BLaER1 treated with 17β-estradiol and CSF1 and Interleukin-3, amounts not matched to agents 10 nM and 100 nM (cell line): ENCODE data around the gene MRPL21.

Experiments used
- H3K27ac ChIP-seq, 11 experiments: shearing (Covaris generic); formaldehyde crosslinking; 2 replicates each; pipeline ENCODE4 v1.8.1; 2022
- H3K27me3 ChIP-seq, 11 experiments: shearing (Covaris generic); formaldehyde crosslinking; 2 replicates each; pipeline ENCODE4 v1.8.1; 2022
- H3K36me3 ChIP-seq, 11 experiments: shearing (Covaris generic); formaldehyde crosslinking; 2 replicates each; pipeline ENCODE4 v1.8.1; 2022
- H3K4me1 ChIP-seq, 10 experiments: shearing (Covaris generic); formaldehyde crosslinking; 2 replicates each; pipeline ENCODE4 v1.8.1; 2022
- H3K4me2 ChIP-seq, 11 experiments: shearing (Covaris generic); formaldehyde crosslinking; 2 replicates each; pipeline ENCODE4 v1.8.1; 2022
- H3K4me3 ChIP-seq, 10 experiments: shearing (Covaris generic); formaldehyde crosslinking; 2 replicates each; pipeline ENCODE4 v1.8.1; 2022
- H3K9ac ChIP-seq, 11 experiments: shearing (Covaris generic); formaldehyde crosslinking; 2 replicates each; pipeline ENCODE4 v1.8.1; 2022
- H3K9me3 ChIP-seq, 11 experiments: shearing (Covaris generic); formaldehyde crosslinking; replicated peaks in 1 of 11; 2 replicates each; pipeline ENCODE4 v1.8.1; 2022
- H4K20me1 ChIP-seq, 11 experiments: shearing (Covaris generic); formaldehyde crosslinking; 2 replicates each; pipeline ENCODE4 v1.8.1; 2022
- Cebpa-rat ChIP-seq, 11 experiments: shearing (Covaris generic); IDR thresholded peaks; 2 replicates each; pipeline ENCODE4 v1.8.1; 2022

Gene MRPL21

DNA sequence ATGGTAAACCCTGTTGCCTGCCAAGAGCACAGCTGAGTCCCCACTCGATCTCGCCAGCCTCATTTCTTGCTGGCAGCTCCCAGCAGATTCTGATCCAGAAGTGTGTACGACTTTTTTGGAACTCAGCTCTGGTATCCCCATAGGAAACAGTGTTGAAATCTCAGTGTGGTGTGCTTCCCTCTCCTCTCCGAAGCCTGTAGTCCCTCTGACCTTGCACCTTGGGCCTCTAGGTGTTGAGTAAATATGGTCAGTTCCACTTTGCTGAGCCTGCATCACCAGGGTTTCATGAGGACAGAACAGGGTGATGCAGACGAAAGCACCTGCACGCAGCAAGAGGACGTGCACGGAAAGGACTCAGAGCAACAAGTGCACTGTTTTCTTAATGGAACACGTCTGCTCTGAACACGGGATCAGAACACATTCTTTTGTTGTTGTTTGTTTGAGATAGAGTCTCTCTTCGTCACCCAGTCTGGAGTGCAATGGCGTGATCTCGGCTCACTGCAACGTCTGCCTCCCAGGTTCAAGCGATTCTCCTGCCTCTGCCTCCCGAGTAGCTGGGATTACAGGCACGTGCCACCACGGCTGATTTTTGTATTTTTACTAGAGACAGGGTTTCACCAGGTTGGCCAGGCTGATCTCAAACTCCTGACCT lies 58.2 kb downstream of the MRPL21 start:
- no peak overlapping the region for H3K4me3 ChIP-seq
- no peaks in the 10 kb centered on the region; a peak in 1 of 22 replicates for H4K20me1 ChIP-seq
- H3K36me3 ChIP-seq: no peaks in the 10 kb centered on the region
- TF ChIP-seq Cebpa-rat (IDR thresholded peaks at IDR 0.05): no peak
- H3K27me3 ChIP-seq: peaks cover 0 to 34% (median 0%) of the 10 kb centered on the region in 11 experiments; a peak in 7 of 22 replicates
- H3K4me2 ChIP-seq: peak overlapping the region in 5 of 11 experiments; percentile 95 to 99 (median 99); a peak in 8 of 22 replicates
- peaks cover 22 to 46% (median 40%) of the 10 kb centered on the region in 10 experiments for H3K4me1 ChIP-seq
- H3K27ac ChIP-seq: no peak overlapping the region
- H3K9me3 ChIP-seq: no peaks in the 10 kb centered on the region
- H3K9ac ChIP-seq: no peak overlapping the region

DNA sequence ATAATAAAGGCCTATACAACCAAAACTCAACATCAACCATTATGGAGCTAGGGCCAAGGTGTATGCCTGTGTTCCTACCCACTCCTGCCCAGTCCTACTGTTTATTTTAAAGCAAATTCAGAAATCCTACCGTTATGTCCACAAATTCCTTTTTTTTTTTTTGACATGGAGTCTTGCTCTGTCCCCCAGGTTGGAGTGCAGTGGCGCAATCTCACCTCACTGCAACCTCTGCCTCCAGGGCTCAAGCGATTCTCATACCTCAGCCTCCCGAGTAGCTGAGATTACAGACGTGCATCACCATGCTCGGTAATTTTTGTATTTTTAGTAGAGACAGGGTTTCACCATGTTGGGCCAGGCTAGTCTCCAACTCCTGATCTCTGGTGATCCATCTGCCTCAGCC lies 58.8 kb downstream of the MRPL21 start:
- Histone ChIP-seq H3K27me3 (peaks cover 0 to 34% (median 0%) of the 10 kb centered on the region in 11 experiments; a peak in 7 of 22 replicates), H3K9me3 (no peaks in the 10 kb centered on the region), H3K9ac (no peak overlapping the region), H3K4me1 (peaks cover 29 to 52% (median 47%) of the 10 kb centered on the region in 10 experiments), H4K20me1 (peaks cover 0 to 5% (median 0%) of the 10 kb centered on the region in 11 experiments; a peak in 3 of 22 replicates), H3K4me2 (peak overlapping the region in 9 of 11 experiments; percentile 95 to 99 (median 98); a peak in 16 of 22 replicates), H3K4me3 (peak overlapping the region in 1 of 10 experiments; percentile 84; a peak in 1 of 20 replicates), H3K36me3 (no peaks in the 10 kb centered on the region), H3K27ac (no peak overlapping the region)
- TF ChIP-seq Cebpa-rat (IDR thresholded peaks at IDR 0.05): no peak

GRCh38 chr11:68844376-68844775 lies 59.3 kb downstream of the MRPL21 start:
- H3K4me1 ChIP-seq: peaks cover 33 to 57% (median 51%) of the 10 kb centered on the region in 10 experiments
- no peaks in the 10 kb centered on the region for H3K36me3 ChIP-seq
- peak overlapping the region in 3 of 11 experiments; percentile 2 to 96 (median 52); a peak in 2 of 22 replicates for H3K27ac ChIP-seq
- peak overlapping the region; percentile 62 to 84 (median 72); a peak in 19 of 20 replicates for H3K4me3 ChIP-seq
- peaks cover 0 to 34% (median 0%) of the 10 kb centered on the region in 11 experiments; a peak in 7 of 22 replicates for H3K27me3 ChIP-seq
- no peak for TF ChIP-seq Cebpa-rat (IDR thresholded peaks at IDR 0.05)
- H4K20me1 ChIP-seq: peaks cover 0 to 9% (median 0%) of the 10 kb centered on the region in 11 experiments; a peak in 3 of 22 replicates
- H3K9ac ChIP-seq: peak overlapping the region in 9 of 11 experiments; percentile 30 to 88 (median 84); a peak in 14 of 22 replicates
- peak overlapping the region; percentile 95 to 99 (median 98) for H3K4me2 ChIP-seq
- no peaks in the 10 kb centered on the region for H3K9me3 ChIP-seq

GRCh38 chr11:68843703-68844312 lies 59.8 kb downstream of the MRPL21 start:
- Histone ChIP-seq H3K9me3 (no peaks in the 10 kb centered on the region), H3K27me3 (peaks cover 0 to 34% (median 0%) of the 10 kb centered on the region in 11 experiments; a peak in 7 of 22 replicates), H3K4me1 (peaks cover 34 to 57% (median 51%) of the 10 kb centered on the region in 10 experiments), H4K20me1 (peaks cover 0 to 10% (median 0%) of the 10 kb centered on the region in 11 experiments; a peak in 3 of 22 replicates), H3K4me3 (peak overlapping the region; percentile 62 to 84 (median 72)), H3K27ac (peak overlapping the region in 5 of 11 experiments; percentile 2 to 96 (median 38); a peak in 8 of 22 replicates), H3K4me2 (peak overlapping the region; percentile 95 to 99 (median 98)), H3K9ac (peak overlapping the region in 10 of 11 experiments; percentile 30 to 88 (median 68); a peak in 18 of 22 replicates), H3K36me3 (no peaks in the 10 kb centered on the region)
- TF ChIP-seq Cebpa-rat (IDR thresholded peaks at IDR 0.05): no peak

GRCh38 chr11:68843052-68843561 lies 60.5 kb downstream of the MRPL21 start:
- Histone ChIP-seq H3K27ac (peak overlapping the region in 7 of 11 experiments; percentile 2 to 96 (median 19); a peak in 9 of 22 replicates), H3K9me3 (no peaks in the 10 kb centered on the region), H3K36me3 (no peaks in the 10 kb centered on the region), H3K4me1 (peaks cover 40 to 64% (median 58%) of the 10 kb centered on the region in 10 experiments), H3K9ac (peak overlapping the region; percentile 24 to 88 (median 84); a peak in 18 of 22 replicates), H3K27me3 (peaks cover 0 to 34% (median 0%) of the 10 kb centered on the region in 11 experiments; a peak in 7 of 22 replicates), H3K4me3 (peak overlapping the region; percentile 62 to 84 (median 72)), H3K4me2 (peak overlapping the region; percentile 95 to 99 (median 98)), H4K20me1 (peaks cover 0 to 10% (median 0%) of the 10 kb centered on the region in 11 experiments; a peak in 3 of 22 replicates)
- no peak for TF ChIP-seq Cebpa-rat (IDR thresholded peaks at IDR 0.05)

- H3K27ac ChIP-seq: peak overlapping the region in 7 of 11 experiments; percentile 3 to 96 (median 92); a peak in 11 of 22 replicates
- peak overlapping the region; percentile 62 to 84 (median 72) for H3K4me3 ChIP-seq
- H3K9me3 ChIP-seq: no peaks in the 10 kb centered on the region
- H3K9ac ChIP-seq: peak overlapping the region; percentile 24 to 90 (median 84); a peak in 18 of 22 replicates
- peak overlapping the region; percentile 95 to 99 (median 98) for H3K4me2 ChIP-seq
- no peak for TF ChIP-seq Cebpa-rat (IDR thresholded peaks at IDR 0.05)
- peaks cover 0 to 10% (median 0%) of the 10 kb centered on the region in 11 experiments; a peak in 3 of 22 replicates for H4K20me1 ChIP-seq
- H3K27me3 ChIP-seq: peaks cover 0 to 34% (median 0%) of the 10 kb centered on the region in 11 experiments; a peak in 7 of 22 replicates
- H3K4me1 ChIP-seq: peaks cover 46 to 70% (median 64%) of the 10 kb centered on the region in 10 experiments
- H3K36me3 ChIP-seq: no peaks in the 10 kb centered on the region
Observed at GRCh38 chr11:68842427-68843051, 61.1 kb downstream of the MRPL21 start.

DNA sequence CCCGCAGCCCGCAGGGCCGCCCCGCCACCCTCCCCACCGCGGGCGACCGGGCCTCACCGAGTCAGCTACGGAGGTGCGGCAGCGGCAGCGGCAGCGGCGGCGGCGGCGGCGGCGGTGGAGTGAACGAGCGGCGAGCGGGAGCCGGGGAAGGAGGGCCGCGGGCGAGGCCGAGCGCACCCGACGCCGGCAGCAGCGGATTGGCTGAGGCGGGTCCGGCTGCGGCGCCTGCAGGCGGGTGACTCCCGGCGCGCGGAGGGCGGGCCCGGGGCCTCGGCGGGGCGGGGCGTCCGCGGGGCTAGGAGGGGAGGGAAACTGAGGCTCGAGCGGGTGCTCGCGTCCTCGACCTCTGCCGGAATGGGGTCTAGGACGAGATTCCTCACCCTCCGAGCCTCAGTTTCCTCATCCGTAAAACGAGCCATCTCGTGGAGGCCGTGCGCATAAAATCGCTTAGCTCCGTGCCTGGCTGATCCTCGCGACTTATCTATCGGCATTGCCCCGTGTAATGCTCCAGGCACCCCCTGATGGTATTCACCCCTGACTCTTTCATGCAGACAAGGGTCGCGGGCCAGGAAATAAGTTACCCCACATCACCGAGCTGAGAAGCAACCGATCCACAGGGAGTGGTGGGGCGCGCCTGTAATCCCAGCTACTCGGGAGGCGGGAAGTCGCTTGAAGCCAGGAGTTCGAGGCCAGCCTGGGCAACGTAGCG lies 61.8 kb downstream of the MRPL21 start, which contains the start of gene CPT1A:
Gene CPT1A, minus strand, starts transcription at position 199 of the 709 bp plus-strand sequence. CDS start 26,442 bp downstream, outside the sequence.
- Histone ChIP-seq H3K9ac (peak within 1 kb of the TSS; percentile 62 to 90 (median 84); a peak in 21 of 22 replicates), H3K4me3 (peak within 1 kb of the TSS; percentile 62 to 84 (median 72)), H3K27me3 (peaks cover 0 to 34% (median 0%) of the 10 kb centered on the region in 11 experiments; a peak in 7 of 22 replicates), H3K27ac (peak within 1 kb of the TSS in 9 of 11 experiments; percentile 87 to 97 (median 94); a peak in 19 of 22 replicates), H3K36me3 (no peaks in the 10 kb centered on the region), H3K4me2 (peak within 1 kb of the TSS; percentile 95 to 99 (median 98)), H4K20me1 (peaks cover 0 to 10% (median 0%) of the 10 kb centered on the region in 11 experiments; a peak in 4 of 22 replicates), H3K9me3 (no peaks in the 10 kb centered on the region), H3K4me1 (peaks cover 52 to 77% (median 71%) of the 10 kb centered on the region in 10 experiments)
- TF ChIP-seq Cebpa-rat (IDR thresholded peaks at IDR 0.05): no peak
